Endometrial microvascular endothelial cells (primary cell): ENCODE measurements around the gene OSBPL1A. TPM values are rescaled to one million over a fixed set of nuclear protein-coding genes. Genes with fewer than 3 reads are reported as not detected.

ENCODE experiments used
- in situ Hi-C: cut with HindIII; loops from 2 replicates; pipeline ENCODE4 v1.10.0; 2017; ENCODE audit warnings: low sequenced_read_pairs, low pct_unique_long_range_greater_than_20kb; ENCODE audit errors: inconsistent ontology term
- total RNA-seq: library from RNA; depleted of rRNA; stranded (reverse); fragments of >200 nt; gene quantifications from one replicate; pipeline ENCODE4 v1.2.3, GENCODE V29; 2015; ENCODE audit errors: inconsistent ontology term

OSBPL1A gene
- total RNA-seq, 1 donor from 2014 or later = 24.6 TPM

GRCh38 chr18:24239341-24239740, 158.3 kb downstream of the OSBPL1A start:
- in situ Hi-C loops = no loop called here

DNA sequence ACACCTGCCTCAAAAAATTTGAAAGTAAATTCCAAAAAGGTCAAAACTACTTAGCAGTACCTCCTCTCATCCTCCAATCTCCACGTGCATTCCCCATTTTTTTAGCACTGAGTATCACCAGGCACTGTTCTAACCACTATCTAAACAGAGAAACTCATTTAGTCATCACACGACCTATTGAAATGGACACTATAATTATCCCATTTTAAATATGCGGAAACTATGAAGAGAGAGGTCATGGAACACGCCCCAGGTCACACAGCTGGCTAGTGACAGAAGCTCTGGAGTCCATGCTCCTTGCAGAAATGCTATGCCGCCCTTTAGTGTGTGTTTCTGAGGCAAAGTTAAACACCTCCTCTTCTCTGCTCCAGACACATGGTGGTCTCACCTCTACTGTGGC, 159.2 kb downstream of the OSBPL1A start:
- in situ Hi-C loops = no loop called here

DNA sequence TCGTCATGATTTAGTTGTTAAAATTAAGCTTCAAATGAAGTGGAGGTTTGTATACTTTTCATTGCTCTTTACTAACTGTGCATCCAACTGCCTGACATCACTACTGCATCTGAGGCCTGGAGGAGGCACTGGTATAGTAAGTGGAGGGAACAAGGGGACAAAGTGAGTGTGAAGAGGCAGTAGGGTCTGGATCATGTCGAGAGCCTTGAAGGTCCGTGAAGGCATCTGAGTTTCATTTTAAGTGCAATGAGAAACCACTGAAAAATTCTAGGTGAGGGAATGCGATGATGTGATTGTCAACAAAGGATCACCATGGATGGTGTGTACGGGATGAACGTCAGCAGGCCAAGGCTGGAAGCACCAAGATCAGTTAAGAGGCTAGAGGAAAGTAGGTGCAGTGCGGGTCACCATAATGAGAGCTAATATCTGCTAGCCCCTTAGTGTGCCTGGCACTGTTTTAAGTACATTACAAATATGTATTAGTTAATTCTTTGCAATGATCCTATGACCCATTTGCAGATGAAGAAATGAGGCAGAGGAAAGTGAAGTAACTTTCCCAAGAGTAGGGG, 162.7 kb downstream of the OSBPL1A start:
- in situ Hi-C loops = no loop called here

DNA sequence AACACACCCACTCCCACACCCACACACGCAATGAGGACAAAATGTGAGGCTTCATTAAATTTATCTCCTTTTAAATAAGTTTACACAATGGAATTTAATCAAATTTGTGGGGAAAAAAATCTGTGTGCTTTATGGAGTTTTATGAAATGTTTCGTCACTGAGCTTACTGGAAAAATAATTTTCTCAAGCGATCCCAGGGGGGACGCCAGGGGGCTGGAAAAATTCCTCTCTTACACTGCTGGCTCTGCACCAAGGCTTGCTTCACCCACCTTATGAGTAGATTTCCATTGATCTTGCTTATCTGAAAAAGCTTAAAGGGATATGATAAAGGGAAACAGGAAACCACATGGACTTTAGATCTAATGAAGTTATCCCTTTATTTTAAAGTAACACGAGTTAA, 163.3 kb downstream of the OSBPL1A start:
- in situ Hi-C loops = no loop called here

- in situ Hi-C loops = no loop called here
Observed at GRCh38 chr18:24232800-24233199, 164.8 kb downstream of the OSBPL1A start.

GRCh38 chr18:24231773-24232735, 165.6 kb downstream of the OSBPL1A start:
- in situ Hi-C loops = no loop called here

DNA sequence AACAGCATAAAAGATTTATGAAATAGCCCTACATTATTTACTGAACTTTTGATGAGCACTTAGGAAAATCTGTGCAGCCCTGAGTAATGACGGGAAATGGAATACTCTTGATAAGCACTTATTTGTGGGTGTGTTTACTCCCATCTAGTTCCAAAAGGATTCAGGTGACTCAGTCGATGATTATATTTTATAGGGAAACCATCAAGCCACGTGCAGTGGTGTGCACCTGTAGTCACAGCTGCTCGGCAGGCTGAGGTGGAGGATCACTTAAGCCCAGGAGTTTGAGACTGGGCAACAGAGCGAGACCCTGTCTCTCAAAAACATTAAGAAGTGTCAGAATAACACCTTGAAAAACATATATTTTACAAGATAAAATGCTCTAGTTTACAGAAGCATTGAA, 166.9 kb downstream of the OSBPL1A start:
- in situ Hi-C loops = no loop called here

DNA sequence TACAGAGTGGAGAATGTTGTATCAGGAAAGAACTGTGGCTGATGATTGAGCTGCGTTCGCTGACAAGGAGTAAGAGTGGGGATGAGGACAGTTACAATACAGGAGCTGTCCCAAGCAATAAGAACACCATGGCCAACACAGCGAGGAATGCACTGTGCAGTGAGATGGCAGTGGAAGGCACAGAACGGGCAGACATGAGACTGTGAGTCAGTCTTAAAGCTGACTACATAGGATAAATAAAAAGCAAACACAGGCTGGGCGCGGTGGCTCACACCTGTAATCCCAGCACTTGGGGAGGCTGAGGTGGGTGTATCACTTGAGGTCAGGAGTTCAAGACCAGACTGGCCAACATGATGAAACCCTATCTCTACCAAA, 169.0 kb downstream of the OSBPL1A start:
- in situ Hi-C loops = no loop called here

GRCh38 chr18:24227977-24228666, 169.5 kb downstream of the OSBPL1A start:
- in situ Hi-C loops = no loop called here

DNA sequence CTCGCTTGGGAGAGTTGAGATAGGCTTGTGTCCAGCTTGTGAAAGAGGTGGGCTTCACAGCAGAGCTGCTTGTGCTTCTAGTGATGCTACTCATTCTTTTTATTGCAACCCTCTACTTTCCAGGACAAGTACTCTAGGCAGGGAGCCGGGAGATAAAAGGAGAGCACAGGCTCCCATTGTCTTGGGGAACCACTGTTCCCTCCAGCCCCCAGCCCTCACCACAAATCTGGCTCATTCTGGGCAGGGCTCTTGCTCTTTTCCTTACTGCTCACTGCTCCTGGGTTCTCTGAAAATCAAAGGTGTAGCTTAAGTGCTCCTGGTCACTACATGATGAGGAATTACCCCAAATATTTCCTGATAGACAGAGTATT, 177.3 kb downstream of the OSBPL1A start:
- in situ Hi-C loops = no loop called here

DNA sequence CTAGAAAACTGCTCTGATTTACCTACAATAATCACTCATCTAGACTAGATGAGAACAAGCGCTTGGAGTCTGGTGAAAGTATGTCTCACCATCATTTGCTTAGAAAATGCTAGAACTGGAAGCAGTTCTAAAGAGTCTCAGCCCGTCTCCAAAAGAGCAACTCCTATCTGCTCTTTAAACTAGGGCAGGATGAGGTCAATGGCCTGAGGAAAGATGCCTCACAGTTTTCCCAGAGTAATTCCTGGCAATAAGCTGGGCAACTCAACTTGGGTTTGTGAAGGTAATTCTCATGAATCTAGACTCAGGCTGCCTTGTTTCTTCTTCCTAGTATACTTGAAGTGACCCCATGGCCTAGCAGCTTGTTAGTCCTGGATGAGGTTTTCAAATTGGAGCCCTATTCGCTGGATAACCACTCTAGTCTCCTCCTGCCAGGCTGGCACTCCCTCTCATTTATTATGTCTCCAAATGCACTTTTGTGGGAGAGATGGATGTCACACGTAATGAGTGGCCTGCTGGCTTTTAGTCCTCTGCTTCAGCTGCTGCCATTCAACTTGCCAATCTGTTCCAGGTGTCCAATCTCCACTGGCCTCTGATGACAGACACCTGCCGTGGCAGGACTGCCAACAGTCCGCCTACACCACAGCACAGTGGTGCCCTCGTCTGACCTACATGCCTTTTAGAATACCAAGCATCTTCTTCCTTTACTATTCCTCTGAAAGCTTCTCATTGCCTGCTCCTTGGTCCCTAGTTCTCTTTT, 177.9 kb downstream of the OSBPL1A start:
- in situ Hi-C loops = no loop called here

GRCh38 chr18:24214913-24215312, 182.7 kb downstream of the OSBPL1A start:
- in situ Hi-C loops = no loop called here

DNA sequence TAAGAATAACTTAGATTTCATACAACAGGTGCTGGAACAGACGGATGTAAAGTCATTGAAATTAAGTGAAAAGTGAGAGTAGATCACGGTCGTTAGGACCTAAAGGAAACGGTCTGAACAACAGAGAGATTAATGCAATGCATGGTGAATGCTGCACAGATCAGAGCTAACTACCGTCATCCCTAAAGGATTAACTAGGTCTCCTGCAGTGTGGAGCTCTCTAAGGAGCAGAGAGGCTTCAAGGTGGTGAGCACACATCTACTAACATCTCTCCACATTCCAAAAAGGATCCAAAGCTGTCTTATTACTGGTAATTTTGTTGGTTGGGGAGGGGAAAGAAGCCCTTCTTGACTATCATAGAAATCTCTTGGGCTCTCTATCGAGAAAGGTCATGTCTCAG, 183.5 kb downstream of the OSBPL1A start:
- in situ Hi-C loops = no loop called here

- in situ Hi-C loops = no loop called here
Observed at GRCh38 chr18:24212939-24213338, 184.7 kb downstream of the OSBPL1A start.

GRCh38 chr18:24209558-24209957, 188.1 kb downstream of the OSBPL1A start:
- in situ Hi-C loops = no loop called here

DNA sequence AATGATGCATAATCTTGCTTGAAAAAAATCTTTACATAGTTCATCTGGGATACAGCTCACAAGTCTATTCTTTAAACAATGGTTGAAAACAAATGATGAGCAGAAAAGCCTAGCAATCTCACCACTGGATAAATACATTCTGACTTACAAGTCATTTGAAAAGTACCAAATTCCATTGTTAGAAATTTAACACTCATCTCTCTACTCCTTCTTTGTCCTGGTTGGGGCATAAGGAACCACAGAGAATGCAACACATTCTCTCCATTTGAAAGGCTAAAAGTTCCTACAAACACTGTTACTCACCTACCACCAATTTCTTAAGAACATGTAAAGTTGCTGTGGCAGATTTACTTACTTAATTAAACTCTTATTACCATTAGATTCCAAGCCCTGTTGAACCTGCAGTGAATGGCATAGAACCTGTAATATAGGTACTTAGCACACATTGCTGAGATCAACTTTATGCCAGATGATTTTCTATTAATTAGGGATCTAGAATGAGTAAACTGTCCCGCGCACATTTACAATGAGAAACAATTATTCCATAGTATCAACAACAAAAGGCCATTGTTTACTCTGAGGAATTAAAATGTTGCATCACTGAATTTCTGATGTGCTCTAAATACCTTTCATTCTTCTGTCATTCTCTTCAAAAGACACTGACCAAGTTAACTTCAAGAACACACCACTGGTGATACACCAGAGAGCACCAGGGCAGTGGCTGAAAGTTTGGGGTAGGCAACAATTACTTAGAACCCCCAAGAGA, 189.2 kb downstream of the OSBPL1A start:
- in situ Hi-C loops = no loop called here

- in situ Hi-C loops = no loop called here
Observed at GRCh38 chr18:24204904-24205303, 192.7 kb downstream of the OSBPL1A start.
